DOHH2 (cell line): ENCODE data around the gene TMEM231.

Experiments
- H3F3A ChIP-seq: fragments of 200-600 bp; sonication (generic), shearing (Covaris generic); 2 replicates; pipeline ENCODE4 v1.6.0; 2016; ENCODE audit warnings: antibody characterized with exemption, mild to moderate bottlenecking; ENCODE audit not compliant: control insufficient read depth, insufficient read depth
- H3K27ac ChIP-seq: fragments of 200-600 bp; sonication (generic); 2 replicates; pipeline ENCODE4 v1.5.1; 2014; ENCODE audit warnings: low read depth, mild to moderate bottlenecking, low read length, moderate library complexity
- H3K27me3 ChIP-seq: fragments of 200-600 bp; sonication (generic); 2 replicates; pipeline ENCODE4 v1.6.1; 2014; ENCODE audit warnings: mild to moderate bottlenecking, low read length, mixed read lengths; ENCODE audit not compliant: control insufficient read depth
- H3K36me3 ChIP-seq: fragments of 200-600 bp; sonication (generic); 2 replicates; pipeline ENCODE4 v1.6.1; 2014; ENCODE audit warnings: mild to moderate bottlenecking, low read length, moderate library complexity, mixed read lengths; ENCODE audit not compliant: control insufficient read depth
- H3K4me1 ChIP-seq: fragments of 200-600 bp; sonication (generic); 2 replicates; pipeline ENCODE4 v1.6.1; 2014; ENCODE audit warnings: mild to moderate bottlenecking, low read length, mixed read lengths; ENCODE audit not compliant: control insufficient read depth
- H3K4me2 ChIP-seq: fragments of 200-600 bp; sonication (generic); 2 replicates; pipeline ENCODE4 v1.6.0; 2014; ENCODE audit warnings: mild to moderate bottlenecking, low read length, moderate library complexity
- H3K4me3 ChIP-seq: fragments of 200-600 bp; sonication (generic); 2 replicates; pipeline ENCODE4 v1.5.1; 2014; ENCODE audit warnings: mild to moderate bottlenecking, low read length, mixed read lengths
- H3K79me2 ChIP-seq: fragments of 200-600 bp; sonication (generic); 2 replicates; pipeline ENCODE4 v1.6.1; 2014; ENCODE audit warnings: mild to moderate bottlenecking, low read length, mixed read lengths; ENCODE audit not compliant: control insufficient read depth
- H3K9me2 ChIP-seq: fragments of 200-600 bp; sonication (generic); replicated peaks from 2 replicates; pipeline ENCODE4 v1.6.1; 2014; ENCODE audit warnings: mild to moderate bottlenecking, low read length, mixed read lengths; ENCODE audit not compliant: control insufficient read depth
- H3K9me3 ChIP-seq: fragments of 200-600 bp; sonication (generic); 2 replicates; pipeline ENCODE4 v1.6.1; 2014; ENCODE audit warnings: antibody characterized with exemption, low read length, mixed read lengths; ENCODE audit not compliant: control insufficient read depth, insufficient read depth
- H4K20me1 ChIP-seq: fragments of 200-600 bp; sonication (generic); 2 replicates; pipeline ENCODE4 v1.6.0; 2014; ENCODE audit warnings: low read depth, mild to moderate bottlenecking, antibody characterized with exemption, low read length, moderate library complexity; ENCODE audit not compliant: control insufficient read depth, insufficient read depth
- EZH2phosphoT487 ChIP-seq: fragments of 200-600 bp; sonication (generic); IDR thresholded peaks from 2 replicates; pipeline ENCODE4 v1.6.1; 2017; ENCODE audit warnings: borderline replicate concordance, mild to moderate bottlenecking, antibody characterized with exemption, low read length, moderate library complexity, mixed read lengths
- TF ChIP-seq, protein P1 (sequence below): fragments of 200-600 bp; sonication (generic); IDR thresholded peaks from one replicate; pipeline ENCODE4 v1.5.1; 2014; ENCODE audit warnings: antibody characterized with exemption, mild to moderate bottlenecking, low read depth, low read length; ENCODE audit not compliant: poor library complexity, severe bottlenecking

The TMEM231 gene

DNA sequence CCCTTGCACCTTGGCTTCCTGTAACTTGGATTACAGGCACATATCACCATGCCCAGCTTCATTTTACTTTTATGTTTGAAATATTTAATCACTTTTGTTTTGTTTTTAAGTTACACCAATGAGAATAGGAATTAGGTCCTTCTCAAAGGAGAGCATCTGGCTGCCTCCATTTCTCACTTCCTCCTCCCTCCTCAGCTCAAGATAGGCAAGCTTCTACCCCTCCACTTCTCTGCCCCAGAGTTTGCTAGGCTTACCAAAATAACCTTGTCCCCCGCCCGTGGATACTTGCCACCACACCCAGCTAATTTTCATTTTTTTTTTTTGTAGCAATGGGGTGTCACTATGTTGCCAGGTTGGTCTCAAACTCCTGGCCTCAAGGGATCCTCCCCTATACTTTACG is 28.1 kb upstream of the TMEM231 start:
- Histone ChIP-seq H3K36me3 (peaks cover 5% of the 10 kb centered on the region), H3K27me3 (no peaks in the 10 kb centered on the region), H3K9me2 (no peaks in the 10 kb centered on the region), H4K20me1 (no peaks in the 10 kb centered on the region), H3K79me2 (no peaks in the 10 kb centered on the region), H3K27ac (no peak overlapping the region), H3K9me3 (no peaks in the 10 kb centered on the region), H3K4me1 (peaks cover 11% of the 10 kb centered on the region), H3K4me3 (no peak overlapping the region), H3F3A (no peaks in the 10 kb centered on the region), H3K4me2 (peak overlapping the region; percentile 29)
- TF ChIP-seq, protein P1, sequence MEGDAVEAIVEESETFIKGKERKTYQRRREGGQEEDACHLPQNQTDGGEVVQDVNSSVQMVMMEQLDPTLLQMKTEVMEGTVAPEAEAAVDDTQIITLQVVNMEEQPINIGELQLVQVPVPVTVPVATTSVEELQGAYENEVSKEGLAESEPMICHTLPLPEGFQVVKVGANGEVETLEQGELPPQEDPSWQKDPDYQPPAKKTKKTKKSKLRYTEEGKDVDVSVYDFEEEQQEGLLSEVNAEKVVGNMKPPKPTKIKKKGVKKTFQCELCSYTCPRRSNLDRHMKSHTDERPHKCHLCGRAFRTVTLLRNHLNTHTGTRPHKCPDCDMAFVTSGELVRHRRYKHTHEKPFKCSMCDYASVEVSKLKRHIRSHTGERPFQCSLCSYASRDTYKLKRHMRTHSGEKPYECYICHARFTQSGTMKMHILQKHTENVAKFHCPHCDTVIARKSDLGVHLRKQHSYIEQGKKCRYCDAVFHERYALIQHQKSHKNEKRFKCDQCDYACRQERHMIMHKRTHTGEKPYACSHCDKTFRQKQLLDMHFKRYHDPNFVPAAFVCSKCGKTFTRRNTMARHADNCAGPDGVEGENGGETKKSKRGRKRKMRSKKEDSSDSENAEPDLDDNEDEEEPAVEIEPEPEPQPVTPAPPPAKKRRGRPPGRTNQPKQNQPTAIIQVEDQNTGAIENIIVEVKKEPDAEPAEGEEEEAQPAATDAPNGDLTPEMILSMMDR: no peak
- TF ChIP-seq EZH2phosphoT487: no peak

GRCh38 chr16:75579281-75579834 is 23.3 kb upstream of the TMEM231 start:
- Histone ChIP-seq H3K36me3 (peaks cover 46% of the 10 kb centered on the region), H3F3A (no peaks in the 10 kb centered on the region), H3K4me3 (no peak overlapping the region), H3K4me2 (no peak overlapping the region), H3K9me3 (no peaks in the 10 kb centered on the region), H3K4me1 (peaks cover 10% of the 10 kb centered on the region), H3K27me3 (no peaks in the 10 kb centered on the region), H4K20me1 (0 out of 2 replicates have a peak, but pooled peaks cover 4% of the 10 kb centered on the region), H3K79me2 (peaks cover 7% of the 10 kb centered on the region), H3K27ac (no peak overlapping the region), H3K9me2 (no peaks in the 10 kb centered on the region)
- TF ChIP-seq EZH2phosphoT487: no peak
- TF ChIP-seq, protein P1: no peak

DNA sequence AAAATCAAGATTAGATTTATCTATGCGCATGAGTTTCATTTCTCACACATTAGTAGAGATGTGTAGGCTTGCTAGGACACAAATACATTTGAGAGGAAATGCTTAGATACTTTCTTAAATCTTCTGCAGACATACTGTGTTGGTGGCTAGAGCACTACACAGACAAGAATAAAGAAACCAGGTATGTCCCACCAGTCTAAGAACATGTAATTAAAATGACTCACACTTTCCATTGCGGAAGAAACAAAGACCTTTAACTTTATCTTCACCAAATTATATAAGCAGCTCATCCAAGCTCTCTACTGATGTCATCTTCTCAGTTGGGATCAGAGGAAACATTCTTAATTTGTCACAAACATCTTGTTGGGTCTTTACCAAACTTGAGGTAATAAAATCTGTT is 22.7 kb upstream of the TMEM231 start:
- H3K4me3 ChIP-seq: no peak overlapping the region
- H4K20me1 ChIP-seq: 0 out of 2 replicates have a peak, but pooled peaks cover 4% of the 10 kb centered on the region
- H3K27me3 ChIP-seq: no peaks in the 10 kb centered on the region
- no peaks in the 10 kb centered on the region for H3K9me2 ChIP-seq
- TF ChIP-seq, protein P1: no peak
- no peak for TF ChIP-seq EZH2phosphoT487
- peaks cover 13% of the 10 kb centered on the region for H3K79me2 ChIP-seq
- H3F3A ChIP-seq: no peaks in the 10 kb centered on the region
- H3K4me2 ChIP-seq: no peak overlapping the region
- H3K36me3 ChIP-seq: peaks cover 52% of the 10 kb centered on the region
- no peak overlapping the region for H3K27ac ChIP-seq
- peaks cover 7% of the 10 kb centered on the region for H3K4me1 ChIP-seq
- H3K9me3 ChIP-seq: no peaks in the 10 kb centered on the region
